HT1080 (cell line): Measurements from ENCODE around the gene NRROS. TPM values are rescaled to one million over a fixed set of nuclear protein-coding genes. Genes with fewer than 3 reads are reported as not detected.

ENCODE experiments used
- DNase-seq: peaks from one replicate; pipeline ENCODE4 v3.0.0-alpha.2; 2015; ENCODE audit warnings: low read depth
- total RNA-seq: library from RNA; depleted of rRNA; stranded (reverse); fragments of >200 nt; shearing (Covaris generic); gene quantifications from 2 replicates; pipeline ENCODE4 v1.2.3, GENCODE V29; 2014

Gene NRROS
- total RNA-seq, 1 experiment from 2014 or later: 7.1 TPM

- DNase-seq: no peak
Observed at GRCh38 chr3:196645897-196646665, 6.6 kb downstream of the NRROS start.

GRCh38 chr3:196646666-196647216, 7.2 kb downstream of the NRROS start:
- no peak for DNase-seq

GRCh38 chr3:196650740-196651311, 11.3 kb downstream of the NRROS start:
- peak; percentile 99 for DNase-seq

GRCh38 chr3:196651819-196652218, 12.3 kb downstream of the NRROS start:
- DNase-seq: no peak

GRCh38 chr3:196652961-196653795, 13.7 kb downstream of the NRROS start:
- no peak for DNase-seq

GRCh38 chr3:196654006-196654734, 14.7 kb downstream of the NRROS start:
- DNase-seq: no peak

- DNase-seq: peak; percentile 79
Observed at GRCh38 chr3:196654735-196655090, 15.2 kb downstream of the NRROS start.

- no peak for DNase-seq
Observed at GRCh38 chr3:196655496-196655895, 16.0 kb downstream of the NRROS start.

- no peak for DNase-seq
Observed at GRCh38 chr3:196656213-196656612, 16.7 kb downstream of the NRROS start.

GRCh38 chr3:196659901-196660351, 20.4 kb downstream of the NRROS start:
- DNase-seq: no peak

- no peak for DNase-seq
Observed at GRCh38 chr3:196660381-196661166, 21.1 kb downstream of the NRROS start.

GRCh38 chr3:196661400-196661799, 21.9 kb downstream of the NRROS start:
- DNase-seq: no peak

- no peak for DNase-seq
Observed at GRCh38 chr3:196662033-196662432, 22.5 kb downstream of the NRROS start.

- DNase-seq: no peak
Observed at GRCh38 chr3:196662711-196663571, 23.4 kb downstream of the NRROS start.

GRCh38 chr3:196666001-196666867, 26.7 kb downstream of the NRROS start:
- DNase-seq: peak; percentile 99

- DNase-seq: no peak
Observed at GRCh38 chr3:196667056-196667825, 27.7 kb downstream of the NRROS start.

GRCh38 chr3:196670339-196670738, 30.8 kb downstream of the NRROS start:
- no peak for DNase-seq

GRCh38 chr3:196673632-196674031, 34.1 kb downstream of the NRROS start:
- DNase-seq: no peak
